GM12873 (cell line): Measurements from ENCODE around the gene SCYL1.

Experiments used
- TF ChIP-seq, protein P1 (sequence below): IDR thresholded peaks from 2 replicates; pipeline ENCODE4 v1.5.1; 2012; ENCODE audit warnings: low read depth, mild to moderate bottlenecking, moderate library complexity, low read length, control low read depth; ENCODE audit not compliant: insufficient read depth; ENCODE audit errors: missing control alignments

The SCYL1 gene

DNA sequence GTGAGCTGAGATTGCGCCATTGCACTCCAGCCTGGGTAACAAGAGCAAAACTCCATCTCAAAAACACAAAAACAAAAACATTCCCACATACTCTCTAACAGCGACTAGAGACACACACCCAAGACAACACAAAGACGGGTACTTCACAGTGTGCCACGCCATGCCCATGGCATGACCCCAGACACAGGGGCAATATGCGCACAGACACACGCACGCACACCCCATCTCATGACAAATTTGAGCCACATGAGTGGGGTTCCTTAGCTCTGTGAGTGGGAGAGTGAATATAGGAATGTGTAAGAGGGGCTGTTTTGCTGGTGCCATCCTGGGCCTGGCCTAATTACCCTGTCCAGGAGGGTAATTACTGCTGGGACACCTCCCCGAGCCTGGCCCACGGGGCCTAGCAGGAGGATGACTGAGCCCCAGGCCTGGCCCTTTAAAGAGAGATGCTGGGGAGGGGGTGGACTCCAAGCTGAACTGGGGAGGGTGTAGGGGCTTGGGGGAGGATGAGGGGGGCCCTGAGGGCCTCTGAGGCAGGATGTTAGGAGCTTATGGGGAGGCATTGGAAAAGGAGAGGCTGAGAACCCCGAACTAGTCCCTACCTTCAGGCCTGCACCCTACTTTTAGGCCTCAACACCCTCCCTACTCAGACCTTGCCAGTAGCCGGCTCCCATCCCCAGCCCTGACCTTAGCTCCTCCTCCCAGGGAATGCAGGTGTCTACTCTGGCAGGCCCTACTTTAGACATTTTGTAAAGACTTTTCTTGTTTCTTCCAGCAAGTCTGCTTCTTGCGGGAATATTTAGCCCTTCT lies 31.8 kb downstream of the SCYL1 start:
- TF ChIP-seq, protein P1, sequence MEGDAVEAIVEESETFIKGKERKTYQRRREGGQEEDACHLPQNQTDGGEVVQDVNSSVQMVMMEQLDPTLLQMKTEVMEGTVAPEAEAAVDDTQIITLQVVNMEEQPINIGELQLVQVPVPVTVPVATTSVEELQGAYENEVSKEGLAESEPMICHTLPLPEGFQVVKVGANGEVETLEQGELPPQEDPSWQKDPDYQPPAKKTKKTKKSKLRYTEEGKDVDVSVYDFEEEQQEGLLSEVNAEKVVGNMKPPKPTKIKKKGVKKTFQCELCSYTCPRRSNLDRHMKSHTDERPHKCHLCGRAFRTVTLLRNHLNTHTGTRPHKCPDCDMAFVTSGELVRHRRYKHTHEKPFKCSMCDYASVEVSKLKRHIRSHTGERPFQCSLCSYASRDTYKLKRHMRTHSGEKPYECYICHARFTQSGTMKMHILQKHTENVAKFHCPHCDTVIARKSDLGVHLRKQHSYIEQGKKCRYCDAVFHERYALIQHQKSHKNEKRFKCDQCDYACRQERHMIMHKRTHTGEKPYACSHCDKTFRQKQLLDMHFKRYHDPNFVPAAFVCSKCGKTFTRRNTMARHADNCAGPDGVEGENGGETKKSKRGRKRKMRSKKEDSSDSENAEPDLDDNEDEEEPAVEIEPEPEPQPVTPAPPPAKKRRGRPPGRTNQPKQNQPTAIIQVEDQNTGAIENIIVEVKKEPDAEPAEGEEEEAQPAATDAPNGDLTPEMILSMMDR, result no peak

DNA sequence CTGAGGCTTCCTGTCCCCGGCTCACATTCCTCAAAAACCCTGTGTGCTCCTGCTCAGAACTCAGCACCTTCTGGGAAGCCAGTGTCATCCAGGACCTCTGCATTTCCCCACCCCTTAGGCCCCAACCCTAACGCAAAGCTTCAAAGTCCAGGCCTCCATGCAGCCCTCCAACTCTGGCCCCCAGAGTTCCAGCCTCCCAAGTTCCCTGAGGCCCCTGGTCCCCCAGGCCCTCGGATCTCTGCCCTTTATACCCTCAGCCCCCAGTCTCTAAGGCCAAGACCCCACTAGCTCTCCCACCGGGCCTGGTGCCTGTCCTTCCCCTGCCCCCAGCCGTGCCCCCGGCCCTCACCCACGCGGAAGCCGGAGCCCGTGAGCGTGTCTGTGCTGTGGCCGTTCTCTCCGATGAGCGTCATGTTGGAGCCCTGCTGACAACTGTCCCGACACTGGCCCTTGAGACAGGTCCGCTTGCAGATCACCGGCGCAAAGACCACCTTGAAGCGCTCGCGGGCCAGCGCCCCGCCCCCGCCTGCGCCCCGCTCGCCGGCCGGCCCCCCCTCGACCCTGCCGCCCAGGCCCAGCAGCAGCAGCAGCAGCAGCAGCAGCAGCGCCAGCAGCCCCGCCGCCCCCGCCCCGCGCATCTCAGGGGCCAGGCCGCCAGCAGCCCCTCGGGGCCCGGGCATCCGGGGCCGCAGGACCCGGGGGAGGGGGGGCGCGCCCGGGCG lies 32.6 kb downstream of the SCYL1 start:
- TF ChIP-seq, protein P1, result no peak

DNA sequence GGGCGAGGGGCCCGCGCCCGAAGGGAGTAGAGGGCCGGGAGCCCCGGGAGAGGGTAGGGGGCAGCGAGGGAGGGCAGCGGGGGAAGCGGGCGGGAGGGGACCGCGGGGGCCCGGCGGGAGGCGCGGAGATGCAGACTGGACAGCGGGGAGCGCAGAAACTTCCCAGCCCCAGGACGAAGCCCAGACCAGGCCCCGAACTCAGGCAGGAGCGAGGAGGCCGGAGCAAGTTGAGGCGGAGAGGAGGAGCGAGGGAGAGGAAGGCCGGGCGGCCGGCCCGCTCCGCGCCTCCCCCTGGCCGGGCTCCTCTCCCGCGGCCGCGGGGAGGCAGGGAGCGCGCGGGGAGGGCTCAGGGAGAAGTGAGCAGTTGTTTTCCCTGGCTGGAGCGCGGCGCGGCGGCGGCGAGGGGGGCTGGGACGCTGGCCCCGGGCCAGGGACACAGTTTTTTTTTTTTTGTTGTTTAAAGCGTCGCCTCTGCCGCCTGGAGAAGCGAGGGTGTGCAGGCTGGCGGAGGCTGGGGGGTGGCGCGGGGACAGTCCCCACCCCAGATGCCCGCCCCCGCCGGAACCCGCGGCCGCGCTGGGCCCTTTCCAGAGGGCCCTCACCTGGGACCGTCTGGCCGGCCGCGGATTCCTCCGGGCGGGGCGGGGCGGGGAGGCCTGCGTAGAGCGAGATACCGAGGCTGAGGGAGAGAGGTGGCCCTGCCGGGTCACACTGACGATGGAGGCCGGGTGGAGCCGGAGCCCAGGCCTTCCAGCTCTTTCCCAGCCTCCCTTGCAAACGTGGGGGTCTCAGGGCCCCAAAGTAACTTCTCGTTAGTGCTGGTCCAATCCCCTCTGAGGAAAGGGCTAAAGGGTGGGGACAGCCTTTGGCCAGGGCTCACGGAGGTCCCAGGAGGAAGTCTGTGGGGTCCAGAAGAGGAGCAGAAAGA lies 33.4 kb downstream of the SCYL1 start, which contains the start of gene LTBP3:
Gene LTBP3 (minus strand): TSS at position 358 of the 928 bp plus-strand sequence. CDS start 400 bp downstream, outside the sequence.
- TF ChIP-seq, protein P1, result no peak

DNA sequence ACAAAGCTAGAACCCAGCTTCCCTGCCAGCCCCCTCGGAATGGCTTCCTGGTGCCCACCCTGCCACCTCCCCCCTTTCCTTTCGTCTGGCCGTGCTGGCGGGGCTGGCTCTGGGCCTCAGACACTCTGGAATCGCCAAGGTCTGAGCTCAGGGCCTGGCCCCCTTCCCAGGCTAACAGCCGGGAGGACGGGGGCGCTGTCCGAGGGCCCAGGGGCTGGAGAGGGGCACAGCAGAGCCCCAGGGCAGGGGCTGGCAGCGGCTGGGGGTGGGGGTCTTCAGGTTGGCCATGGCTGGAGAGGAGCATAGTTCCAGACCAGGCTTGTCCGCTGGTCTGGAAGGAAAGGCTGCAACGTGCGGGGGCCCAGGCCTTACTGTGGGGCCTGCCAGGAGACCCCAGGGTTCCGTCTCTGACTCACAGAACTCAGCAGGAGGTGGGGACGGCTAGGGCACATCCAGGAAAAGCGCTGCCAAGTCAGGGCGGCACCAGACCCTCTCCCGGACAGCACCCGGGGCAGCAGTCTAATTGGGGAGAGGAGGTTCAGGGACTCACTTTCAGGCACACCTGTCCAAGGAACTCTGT lies 34.1 kb downstream of the SCYL1 start:
- TF ChIP-seq, protein P1, result no peak

DNA sequence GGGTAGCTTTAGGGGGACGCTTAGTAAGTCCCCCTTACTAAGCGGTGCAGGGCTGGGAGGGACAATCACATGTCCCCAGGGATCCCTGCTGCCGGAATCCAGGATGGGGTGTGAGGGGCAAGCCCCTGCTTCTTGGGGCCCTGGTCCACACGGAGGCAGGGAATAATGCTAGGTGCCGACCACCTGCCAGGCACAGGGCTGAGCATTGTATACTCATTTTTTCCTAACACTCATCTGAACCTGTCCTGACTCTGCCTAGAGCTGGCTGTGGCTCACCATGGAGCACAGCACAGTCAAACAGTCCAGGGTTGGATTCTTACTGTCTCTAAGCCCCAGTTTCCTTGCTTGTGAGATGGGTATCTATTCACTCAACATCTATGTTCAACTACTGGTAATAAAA lies 34.7 kb downstream of the SCYL1 start:
- TF ChIP-seq, protein P1, result no peak

DNA sequence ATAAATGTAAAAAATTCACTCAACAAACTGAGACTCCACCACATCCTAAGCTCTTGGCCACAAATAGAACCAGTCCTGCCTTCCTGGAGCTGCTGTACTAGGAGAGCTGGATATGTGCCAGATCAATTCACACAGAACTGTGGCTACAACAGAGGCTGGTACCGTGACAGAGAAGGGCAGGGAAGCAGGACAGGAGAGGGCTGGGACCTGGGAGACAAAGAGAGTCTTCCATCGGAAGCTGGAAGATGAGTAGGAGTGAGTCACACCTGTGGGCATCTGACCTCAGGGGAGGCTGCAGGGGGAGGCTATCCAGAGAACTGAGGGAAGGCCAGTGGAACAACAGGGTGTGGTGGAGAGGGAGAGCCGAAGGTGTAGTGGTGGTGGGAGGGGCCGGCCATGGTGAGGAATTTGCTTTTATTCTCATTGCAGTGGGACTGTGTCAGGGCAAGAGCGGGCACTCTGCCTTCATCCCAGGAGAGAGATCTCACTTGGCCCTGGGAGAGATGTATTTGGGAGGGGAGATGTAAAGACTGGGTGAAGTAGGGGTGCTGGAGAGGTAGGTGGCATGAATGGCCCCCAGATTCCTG lies 35.2 kb downstream of the SCYL1 start:
- TF ChIP-seq, protein P1, result no peak
